MG63 (cell line): Measurements from ENCODE around the gene C19orf67. TPM values are rescaled to one million over a fixed set of nuclear protein-coding genes. Genes with fewer than 3 reads are reported as not detected.
A peak's percentile ranks its signal among the peaks of the same experiment; 100 is the strongest.

Source experiments
- DNase-seq: peaks from one replicate; pipeline ENCODE4 v3.0.0-alpha.2; 2020
- H3K27me3 ChIP-seq: fragments of 250-450 bp; sonication (Bioruptor Pico); 2 replicates; pipeline ENCODE4 v1.5.1; 2020; ENCODE audit warnings: mild to moderate bottlenecking, moderate library complexity
- H3K36me3 ChIP-seq: fragments of 250-450 bp; sonication (Bioruptor Pico); 2 replicates; pipeline ENCODE4 v1.5.1; 2020; ENCODE audit warnings: mild to moderate bottlenecking, moderate library complexity
- H3K4me3 ChIP-seq: fragments of 250-450 bp; sonication (Bioruptor Pico); 2 replicates; pipeline ENCODE4 v1.5.1; 2020; ENCODE audit warnings: mild to moderate bottlenecking, moderate library complexity
- H3K9me3 ChIP-seq: fragments of 250-450 bp; sonication (Bioruptor Pico); 2 replicates; pipeline ENCODE4 v1.5.1; 2020; ENCODE audit warnings: mild to moderate bottlenecking, moderate library complexity
- total RNA-seq: library from RNA; depleted of rRNA; stranded (reverse); fragments of >200 nt; shearing (Covaris generic); gene quantifications from 2 replicates; pipeline ENCODE4 v1.2.3, GENCODE V29; 2014; ENCODE audit warnings: low replicate concordance

C19orf67 gene
- total RNA-seq, 1 experiment from 2014 or later, result not detected

GRCh38 chr19:14093117-14093823 is 7.7 kb upstream of the C19orf67 start:
- Histone ChIP-seq H3K27me3 (no peaks in the 10 kb centered on the region), H3K9me3 (peaks cover 9% of the 10 kb centered on the region), H3K36me3 (peaks cover 27% of the 10 kb centered on the region), H3K4me3 (no peak overlapping the region)
- DNase-seq, result no peak

GRCh38 chr19:14091813-14092462 is 6.4 kb upstream of the C19orf67 start:
- DNase-seq, result no peak
- Histone ChIP-seq H3K27me3 (no peaks in the 10 kb centered on the region), H3K9me3 (peaks cover 9% of the 10 kb centered on the region), H3K4me3 (peak overlapping the region; percentile 78), H3K36me3 (peaks cover 31% of the 10 kb centered on the region)

DNA sequence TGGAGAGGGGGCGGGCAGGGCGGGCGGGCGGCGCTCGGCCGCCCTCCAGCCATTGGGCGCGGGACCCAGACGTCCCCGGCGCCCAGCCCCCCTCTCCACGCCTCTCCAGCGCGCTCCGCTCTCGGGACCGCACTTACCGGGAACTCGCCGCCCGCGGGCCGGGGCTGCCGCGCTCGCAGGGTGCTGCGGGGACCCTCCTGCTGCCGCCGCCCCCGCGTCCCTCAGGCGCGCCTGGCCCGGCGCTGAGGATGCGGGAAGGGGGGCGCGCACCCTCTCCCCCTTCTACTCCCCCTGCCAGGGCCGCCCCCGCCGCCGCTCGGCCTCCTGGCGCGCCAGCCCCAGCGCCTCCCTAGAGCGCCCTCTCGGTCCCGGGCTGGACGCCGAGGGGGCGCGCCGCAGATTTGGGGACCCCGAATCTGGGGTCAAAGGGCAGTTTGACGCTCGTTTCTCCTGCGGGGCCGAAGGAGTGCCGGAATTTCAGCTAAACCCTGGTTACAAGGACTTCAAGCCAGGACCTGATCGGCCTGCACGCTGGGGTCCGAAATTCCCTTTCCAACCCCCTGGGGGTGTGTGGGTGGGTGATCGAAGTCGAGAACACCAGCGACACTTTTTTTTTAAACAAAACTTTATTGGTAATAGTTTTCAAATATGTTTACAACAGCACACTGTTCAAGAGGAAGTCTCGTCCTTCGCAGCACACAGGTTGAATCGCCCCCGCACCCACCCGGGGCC is 5.7 kb upstream of the C19orf67 start:
- Histone ChIP-seq H3K9me3 (peaks cover 9% of the 10 kb centered on the region), H3K36me3 (peaks cover 26% of the 10 kb centered on the region), H3K27me3 (no peaks in the 10 kb centered on the region), H3K4me3 (peak overlapping the region; percentile 78)
- DNase-seq, result peak; percentile 76

DNA sequence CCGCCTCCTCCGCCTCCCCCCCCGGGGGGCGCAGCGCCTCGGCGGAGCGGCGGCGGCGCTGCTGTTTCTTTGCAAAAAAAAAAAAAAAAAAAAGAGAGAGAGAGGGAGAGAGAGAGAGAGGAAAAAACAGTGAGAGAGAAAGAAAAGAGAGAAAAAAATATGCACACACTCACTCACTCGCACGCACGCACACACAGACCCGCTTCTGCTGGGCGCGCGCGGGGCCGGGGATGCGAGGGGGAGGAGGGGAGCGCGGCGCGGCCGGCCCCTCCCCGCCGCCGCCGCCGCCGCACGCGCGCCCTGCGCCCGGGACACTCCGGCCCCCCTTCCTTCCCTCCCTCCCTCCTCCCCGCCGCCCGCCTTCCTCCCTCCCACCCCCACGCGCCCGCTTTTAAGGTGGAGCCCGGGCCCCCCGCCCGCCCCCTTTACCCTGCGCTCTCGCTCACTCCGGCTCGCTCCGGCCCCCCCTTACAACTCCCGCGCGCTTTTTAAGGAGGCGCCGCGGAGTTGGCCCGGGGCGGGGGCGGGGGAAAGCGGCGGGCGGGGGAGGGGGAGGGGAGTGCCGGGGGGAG is 5.0 kb upstream of the C19orf67 start, which contains the start of gene SAMD1:
SAMD1 (minus strand) TSS at position 243 of the 572 bp plus-strand sequence.
- H3K9me3 ChIP-seq, result peaks cover 9% of the 10 kb centered on the region
- peak; percentile 93 for DNase-seq
- H3K36me3 ChIP-seq, result peaks cover 29% of the 10 kb centered on the region
- no peaks in the 10 kb centered on the region for H3K27me3 ChIP-seq
- peak within 1 kb of the TSS; percentile 78 for H3K4me3 ChIP-seq

- Histone ChIP-seq H3K27me3 (no peaks in the 10 kb centered on the region), H3K4me3 (peak overlapping the region; percentile 55), H3K36me3 (peaks cover 27% of the 10 kb centered on the region), H3K9me3 (peaks cover 9% of the 10 kb centered on the region)
- peak; percentile 66 for DNase-seq
Measured at GRCh38 chr19:14089662-14090508, 4.3 kb upstream of the C19orf67 start.

- H3K27me3 ChIP-seq, result no peaks in the 10 kb centered on the region
- peak overlapping the region; percentile 29 for H3K4me3 ChIP-seq
- DNase-seq, result no peak
- H3K9me3 ChIP-seq, result peaks cover 9% of the 10 kb centered on the region
- peaks cover 27% of the 10 kb centered on the region for H3K36me3 ChIP-seq
Measured at GRCh38 chr19:14089412-14089661, 3.8 kb upstream of the C19orf67 start.

- no peak for DNase-seq
- peaks cover 27% of the 10 kb centered on the region for H3K36me3 ChIP-seq
- H3K9me3 ChIP-seq, result peaks cover 9% of the 10 kb centered on the region
- H3K27me3 ChIP-seq, result no peaks in the 10 kb centered on the region
- peak overlapping the region; percentile 29 for H3K4me3 ChIP-seq
Measured at GRCh38 chr19:14088634-14089411, 3.2 kb upstream of the C19orf67 start.

DNA sequence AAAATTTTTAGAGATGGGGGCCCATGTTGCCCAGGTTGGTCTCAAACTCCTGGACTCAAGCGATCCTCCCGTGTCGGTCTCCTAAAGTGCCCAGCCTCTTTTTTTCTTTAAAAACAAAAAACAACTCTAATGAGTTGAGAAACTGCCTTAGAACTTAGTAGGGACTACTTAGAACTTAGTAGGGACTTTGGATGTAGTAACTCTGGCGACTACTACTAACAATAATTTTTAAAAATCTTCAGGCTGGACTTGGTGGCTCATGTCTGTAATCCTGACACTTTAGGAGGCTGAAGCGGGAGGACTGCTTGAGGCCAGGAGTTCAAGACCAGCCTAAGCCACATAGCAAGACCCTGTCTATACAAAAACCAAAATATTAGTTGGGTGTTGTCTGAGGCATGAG is 515 bp upstream of the C19orf67 start:
- no peak for DNase-seq
- H3K36me3 ChIP-seq, result peaks cover 24% of the 10 kb centered on the region
- H3K27me3 ChIP-seq, result no peaks in the 10 kb centered on the region
- no peaks in the 10 kb centered on the region for H3K9me3 ChIP-seq
- H3K4me3 ChIP-seq, result no peak overlapping the region

DNA sequence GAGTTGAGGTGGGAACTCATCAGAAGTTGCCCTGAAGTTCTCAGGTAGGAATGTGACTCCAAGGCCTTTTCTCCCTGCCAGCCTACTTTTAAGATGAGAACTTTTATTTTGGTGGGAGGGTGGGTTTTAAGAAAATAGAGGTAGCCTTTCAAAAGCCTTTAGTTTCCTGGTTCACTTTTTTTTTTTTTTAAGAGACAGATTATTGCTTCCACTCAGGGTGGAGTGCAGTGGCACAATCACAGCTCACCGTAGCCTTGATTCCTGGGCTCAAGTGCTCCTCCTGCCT is 3.0 kb downstream of the C19orf67 start:
- Histone ChIP-seq H3K9me3 (no peaks in the 10 kb centered on the region), H3K27me3 (no peaks in the 10 kb centered on the region), H3K4me3 (peak overlapping the region; percentile 81), H3K36me3 (peaks cover 7% of the 10 kb centered on the region)
- DNase-seq, result no peak

DNA sequence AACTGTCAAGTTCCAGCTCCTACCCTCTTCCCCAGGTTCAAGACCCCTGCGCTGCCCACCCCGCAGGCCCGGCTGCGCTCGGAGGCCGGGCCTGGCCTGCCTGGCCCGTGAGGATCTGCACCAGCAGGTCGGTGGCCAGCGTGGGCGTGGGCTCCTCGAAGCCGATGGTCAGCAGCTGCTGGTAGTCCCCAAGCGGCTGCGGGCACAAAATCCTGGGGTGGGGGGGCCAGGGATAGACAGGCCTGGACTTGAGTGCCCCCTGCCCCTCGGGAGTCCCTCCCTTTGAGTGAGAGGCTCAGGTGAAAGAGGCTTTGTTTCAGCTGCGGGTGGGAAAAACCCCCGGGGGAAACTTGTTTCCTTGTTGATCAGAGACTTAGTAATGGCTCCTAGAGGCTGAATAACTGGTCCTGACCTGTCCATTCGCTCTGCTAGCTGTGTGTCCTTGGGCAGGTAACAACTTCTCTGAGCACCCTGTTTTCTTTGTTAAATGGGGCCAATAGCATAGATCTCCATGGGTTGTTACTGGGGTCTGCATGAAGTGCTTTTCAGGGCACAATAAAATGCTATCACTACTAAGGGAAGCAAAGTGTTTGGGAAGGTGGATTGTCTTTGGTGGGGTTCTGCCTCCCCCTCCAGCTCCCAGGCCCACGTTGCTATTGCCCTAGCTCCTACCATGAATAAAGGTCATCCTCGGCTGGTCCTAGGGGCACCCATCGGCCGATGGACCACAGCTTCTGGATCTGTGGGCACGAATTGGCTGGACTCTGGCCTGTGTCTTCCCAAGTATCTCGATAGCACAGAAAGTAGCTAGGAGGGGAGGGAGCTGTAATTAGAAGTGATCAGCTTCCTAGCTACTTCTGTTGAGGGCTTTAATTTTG is 3.5 kb downstream of the C19orf67 start:
- Histone ChIP-seq H3K27me3 (no peaks in the 10 kb centered on the region), H3K4me3 (peak overlapping the region; percentile 81), H3K9me3 (no peaks in the 10 kb centered on the region), H3K36me3 (peaks cover 5% of the 10 kb centered on the region; the same call in 1 of the 2 replicates)
- peak; percentile 51 for DNase-seq

DNA sequence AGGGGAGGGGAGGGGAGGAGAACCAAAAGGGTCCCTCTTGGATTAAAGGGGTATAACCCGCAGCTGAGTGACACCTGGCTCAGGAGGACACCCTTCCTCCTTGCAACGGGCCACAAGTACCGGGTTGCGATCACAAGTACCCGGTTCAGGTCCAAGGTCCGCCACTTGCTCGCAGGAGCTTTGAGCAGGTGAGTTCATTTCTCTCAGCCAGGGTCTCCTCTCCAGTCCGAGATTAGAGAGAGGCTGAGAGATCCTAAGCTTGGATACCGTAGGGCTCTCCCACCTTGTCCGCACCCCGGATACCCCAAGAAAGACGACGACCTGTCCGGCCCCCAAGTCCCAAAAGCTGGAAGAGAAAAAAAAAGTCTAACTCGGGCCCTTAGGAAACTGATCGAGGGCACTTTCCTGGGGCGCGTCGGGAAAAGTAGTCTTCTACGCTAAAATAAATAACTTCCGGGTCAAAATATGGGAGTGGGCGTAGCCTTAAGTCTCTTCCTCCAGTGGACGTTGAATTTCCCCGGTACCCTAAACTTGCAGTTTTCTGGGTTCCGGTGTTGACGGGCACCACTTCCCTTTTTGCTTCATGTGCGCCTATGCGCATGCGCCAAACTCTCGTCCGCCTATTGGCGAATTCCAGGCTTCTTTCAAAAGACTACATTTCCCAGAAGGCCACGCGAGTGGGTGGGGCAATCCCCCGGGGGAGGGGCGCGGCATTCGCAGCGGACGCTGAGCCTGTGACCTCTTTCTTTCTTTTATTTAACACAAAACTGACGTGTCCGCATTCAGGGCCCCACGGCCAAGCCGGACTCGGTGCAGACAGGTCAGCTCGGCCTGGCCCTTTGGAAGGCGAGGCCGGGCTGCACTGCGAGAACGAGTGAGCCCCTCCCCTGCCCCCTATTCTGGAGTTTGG is 4.4 kb downstream of the C19orf67 start:
- Histone ChIP-seq H3K36me3 (peaks cover 2% of the 10 kb centered on the region; the same call in 1 of the 2 replicates), H3K9me3 (no peaks in the 10 kb centered on the region), H3K27me3 (no peaks in the 10 kb centered on the region), H3K4me3 (peak overlapping the region; percentile 81)
- peak; percentile 98 for DNase-seq

DNA sequence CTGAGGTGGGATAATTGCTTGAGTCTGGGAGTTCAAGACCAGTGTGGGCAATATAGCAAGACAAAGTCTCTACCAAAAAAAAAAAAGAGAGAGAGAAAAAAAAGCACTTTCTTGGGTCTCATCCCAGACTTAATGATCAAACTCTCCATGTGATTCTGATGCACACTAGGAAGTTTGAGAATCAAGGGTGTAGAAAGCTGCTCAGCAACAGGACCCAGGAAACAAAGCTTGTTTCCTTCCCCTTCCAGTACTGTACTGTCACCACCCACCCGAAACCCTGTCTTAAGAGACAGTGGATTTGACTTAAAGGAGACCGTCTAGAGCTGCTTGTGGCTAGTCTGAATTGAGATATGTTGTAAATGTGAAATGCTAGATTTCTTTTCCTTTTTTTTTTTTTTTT is 7.2 kb downstream of the C19orf67 start:
- Histone ChIP-seq H3K9me3 (no peaks in the 10 kb centered on the region), H3K36me3 (no peaks in the 10 kb centered on the region), H3K27me3 (no peaks in the 10 kb centered on the region), H3K4me3 (no peak overlapping the region)
- DNase-seq, result no peak

GRCh38 chr19:14073925-14074838 is 11.4 kb downstream of the C19orf67 start:
- DNase-seq, result peak; percentile 52
- no peaks in the 10 kb centered on the region for H3K9me3 ChIP-seq
- peak overlapping the region; percentile 64 for H3K4me3 ChIP-seq
- H3K27me3 ChIP-seq, result peaks cover 7% of the 10 kb centered on the region
- H3K36me3 ChIP-seq, result no peaks in the 10 kb centered on the region
